Erythroblast (primary cell): Measurements from ENCODE around the gene TFE3.
A peak's percentile ranks its signal among the peaks of the same experiment; 100 is the strongest.

ENCODE experiments used
- DNase-seq, 2 experiments: peaks; one replicate each; lab custom pipeline; 2025; lab: John Stamatoyannopoulos, UW
- GATA1 ChIP-seq: IDR thresholded peaks from 2 replicates; pipeline ENCODE4 v1.6.1; 2011; ENCODE audit warnings: low read depth, mild to moderate bottlenecking, control low read depth, low read length, moderate library complexity
- POLR2A ChIP-seq: IDR thresholded peaks from 2 replicates; pipeline ENCODE4 v1.6.1; 2011; ENCODE audit warnings: mild to moderate bottlenecking, low read length

Gene TFE3

GRCh38 chrX:49053223-49054072 lies 10.3 kb upstream of the TFE3 start:
- TF ChIP-seq POLR2A (no peak), GATA1 (no peak)
- peak; percentile 51 to 59 for DNase-seq

GRCh38 chrX:49043987-49044281 lies 777 bp upstream of the TFE3 start:
- no peak for DNase-seq
- no peak for TF ChIP-seq POLR2A

- no peak for DNase-seq
- TF ChIP-seq POLR2A: no peak
- TF ChIP-seq GATA1: no peak
Observed at GRCh38 chrX:49042581-49043219, 457 bp downstream of the TFE3 start.

- peak in 1 of 2 experiments; percentile 44 for DNase-seq
- no peak for TF ChIP-seq GATA1
- no peak for TF ChIP-seq POLR2A
Observed at GRCh38 chrX:49041744-49042580, 1.2 kb downstream of the TFE3 start.

- TF ChIP-seq POLR2A (no peak), GATA1 (no peak)
- DNase-seq: no peak
Observed at GRCh38 chrX:49040376-49040955, 2.7 kb downstream of the TFE3 start.

- TF ChIP-seq GATA1 (no peak), POLR2A (no peak)
- DNase-seq: peak; percentile 79 to 89
Observed at GRCh38 chrX:49039598-49040375, 3.4 kb downstream of the TFE3 start.

- peak in 1 of 2 experiments; percentile 52 for DNase-seq
- TF ChIP-seq GATA1 (no peak), POLR2A (no peak)
Observed at GRCh38 chrX:49037883-49038475, 5.2 kb downstream of the TFE3 start.

GRCh38 chrX:49030283-49030682 lies 12.9 kb downstream of the TFE3 start:
- TF ChIP-seq POLR2A (no peak), GATA1 (no peak)
- no peak for DNase-seq

- no peak for TF ChIP-seq GATA1
- no peak for TF ChIP-seq POLR2A
- DNase-seq: no peak
Observed at GRCh38 chrX:49029876-49030275, 13.3 kb downstream of the TFE3 start.

- no peak for DNase-seq
- no peak for TF ChIP-seq GATA1
- TF ChIP-seq POLR2A: no peak
Observed at GRCh38 chrX:49019599-49020249, 23.4 kb downstream of the TFE3 start.

GRCh38 chrX:49019050-49019449 lies 24.1 kb downstream of the TFE3 start:
- DNase-seq: no peak
- no peak for TF ChIP-seq GATA1
- TF ChIP-seq POLR2A: no peak

- DNase-seq: no peak
- TF ChIP-seq GATA1 (no peak), POLR2A (no peak)
Observed at GRCh38 chrX:49003696-49004095, 39.5 kb downstream of the TFE3 start.
